ENCODE results near the gene VLDLR. TPM values are rescaled to one million over a fixed set of nuclear protein-coding genes. Genes with fewer than 3 reads are reported as not detected.

The VLDLR gene
- total and polyA plus RNA-seq, 2 of the 8 experiments (the other 6 are each of a cell fraction or from before 2014, with no cell fraction given), result 24.2 to 49.1 TPM

- no peak for TF ChIP-seq CHD2 (IDR thresholded peaks at IDR 0.05; ENCODE audit: low read length)
- no peak for TF ChIP-seq RXRA (IDR thresholded peaks at IDR 0.05; ENCODE audit: insufficient read depth, low read depth, low read length)
- TF ChIP-seq GABPA (IDR thresholded peaks at IDR 0.05; ENCODE audit: borderline replicate concordance, insufficient read depth, low read length), result no peak
- TF ChIP-seq ATF3 (IDR thresholded peaks at IDR 0.05; ENCODE audit: insufficient read depth, low read depth, low read length), result no peak
- TF ChIP-seq HDAC2 (IDR thresholded peaks at IDR 0.05; ENCODE audit: borderline replicate concordance in 1 of 2, low read depth in 2 of 2, low read length in 2 of 2), result no peak
- TF ChIP-seq ZNF274 (IDR thresholded peaks at IDR 0.05; ENCODE audit: borderline replicate concordance, extremely low read depth, low read length), result no peak
Observed at GRCh38 chr9:2675834-2676233, 54.2 kb downstream of the VLDLR start (continued).
